Measurements from ENCODE around the gene SH2D6.
"Not testable (repeated sequence)": the region's sequence is repeated elsewhere in the genome, so short reads cannot be mapped to it uniquely, and the experiment has no call there.

DNA sequence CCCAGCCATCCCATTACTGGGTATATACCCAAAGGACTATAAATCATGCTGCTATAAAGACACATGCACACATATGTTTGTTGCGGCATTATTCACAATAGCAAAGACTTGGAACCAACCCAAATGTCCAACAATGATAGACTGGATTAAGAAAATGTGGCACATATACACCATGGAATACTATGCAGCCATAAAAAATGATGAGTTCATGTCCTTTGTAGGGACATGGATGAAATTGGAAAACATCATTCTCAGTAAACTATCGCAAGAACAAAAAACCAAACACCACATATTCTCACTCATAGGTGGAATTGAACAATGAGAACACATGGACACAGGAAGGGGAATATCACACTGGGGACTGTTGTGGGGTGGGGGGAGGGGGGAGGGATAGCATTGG lies 66.1 kb downstream of the SH2D6 start:
- TF ChIP-seq, protein P1, sequence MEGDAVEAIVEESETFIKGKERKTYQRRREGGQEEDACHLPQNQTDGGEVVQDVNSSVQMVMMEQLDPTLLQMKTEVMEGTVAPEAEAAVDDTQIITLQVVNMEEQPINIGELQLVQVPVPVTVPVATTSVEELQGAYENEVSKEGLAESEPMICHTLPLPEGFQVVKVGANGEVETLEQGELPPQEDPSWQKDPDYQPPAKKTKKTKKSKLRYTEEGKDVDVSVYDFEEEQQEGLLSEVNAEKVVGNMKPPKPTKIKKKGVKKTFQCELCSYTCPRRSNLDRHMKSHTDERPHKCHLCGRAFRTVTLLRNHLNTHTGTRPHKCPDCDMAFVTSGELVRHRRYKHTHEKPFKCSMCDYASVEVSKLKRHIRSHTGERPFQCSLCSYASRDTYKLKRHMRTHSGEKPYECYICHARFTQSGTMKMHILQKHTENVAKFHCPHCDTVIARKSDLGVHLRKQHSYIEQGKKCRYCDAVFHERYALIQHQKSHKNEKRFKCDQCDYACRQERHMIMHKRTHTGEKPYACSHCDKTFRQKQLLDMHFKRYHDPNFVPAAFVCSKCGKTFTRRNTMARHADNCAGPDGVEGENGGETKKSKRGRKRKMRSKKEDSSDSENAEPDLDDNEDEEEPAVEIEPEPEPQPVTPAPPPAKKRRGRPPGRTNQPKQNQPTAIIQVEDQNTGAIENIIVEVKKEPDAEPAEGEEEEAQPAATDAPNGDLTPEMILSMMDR (IDR thresholded peaks at IDR 0.05): not testable (repeated sequence)
- not testable (repeated sequence) for TF ChIP-seq EZH2 (IDR thresholded peaks at IDR 0.05; ENCODE audit: borderline replicate concordance, insufficient read depth, low read depth, low read length, poor library complexity, severe bottlenecking)

Measured in B cell (primary cell).